Measurements from ENCODE around the gene PPOX. TPM values are rescaled to one million over a fixed set of nuclear protein-coding genes. Genes with fewer than 3 reads are reported as not detected.

The PPOX gene
- total RNA-seq, 1 experiment from 2014 or later, result 15.3 TPM

DNA sequence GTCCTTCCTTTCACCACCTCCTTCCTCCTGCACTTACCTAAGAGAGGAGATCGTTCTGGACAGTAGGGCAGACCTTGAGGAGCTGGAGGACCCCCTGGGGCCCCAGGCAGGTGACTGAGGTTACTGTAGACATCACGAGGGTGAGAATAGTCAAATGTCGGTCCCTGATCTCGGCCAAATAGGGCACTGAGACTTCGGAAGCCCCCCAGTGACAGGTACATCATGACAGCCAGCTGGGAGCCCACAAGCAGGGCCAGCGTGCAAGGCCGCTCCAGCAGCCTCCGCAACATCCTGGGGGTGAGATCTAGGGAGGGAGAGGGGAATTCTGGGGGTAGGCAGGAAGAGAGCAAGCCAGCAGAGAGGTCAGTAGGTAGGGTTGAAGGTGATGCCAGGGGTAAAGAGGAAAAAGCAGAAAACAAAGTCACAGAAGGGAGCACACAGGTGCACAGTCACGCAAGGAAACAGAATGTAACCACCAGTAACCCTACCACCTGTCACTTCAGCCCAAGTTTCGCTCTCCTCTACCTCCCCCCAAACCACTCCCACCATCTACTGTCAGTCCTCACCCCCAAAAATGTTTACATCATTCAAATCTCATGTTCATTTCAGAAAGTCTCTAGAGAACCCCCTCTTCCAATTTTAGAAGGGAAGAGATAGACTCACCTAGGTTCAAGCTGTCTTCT is 9.7 kb downstream of the PPOX start:
- DNase-seq (ENCODE audit: low read depth), result no peak

DNA sequence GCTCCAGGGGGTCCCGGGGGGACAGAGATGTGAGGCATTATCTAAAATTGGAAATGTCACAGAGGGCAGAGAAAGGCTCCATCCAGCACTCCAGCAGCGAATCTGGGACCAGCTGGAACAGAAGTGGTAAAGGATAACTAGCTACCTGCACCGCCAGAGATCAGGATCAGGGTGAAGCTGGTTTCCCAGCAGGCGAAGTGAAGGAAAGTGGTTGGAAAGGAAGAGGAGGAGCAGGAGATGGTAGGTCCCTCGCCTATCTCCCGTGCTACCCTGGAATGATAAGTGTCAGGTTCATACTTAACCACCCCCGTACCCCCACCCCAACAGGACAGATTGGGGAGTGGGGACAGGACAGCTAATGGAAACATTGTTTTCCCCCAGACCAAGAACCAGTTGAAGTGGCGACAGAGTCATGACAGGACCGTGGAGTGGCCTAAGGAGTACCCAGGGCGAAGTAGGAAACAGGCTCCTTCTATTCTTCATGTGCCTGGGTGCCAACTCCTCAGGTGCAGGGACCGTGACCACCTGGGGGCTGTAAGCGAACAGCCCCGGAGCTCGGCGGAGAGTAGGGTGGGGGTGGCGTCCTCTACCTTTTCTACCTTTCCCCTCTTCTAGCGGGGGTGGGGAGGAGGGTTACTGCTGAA is 10.4 kb downstream of the PPOX start:
- DNase-seq (ENCODE audit: low read depth), result no peak

DNA sequence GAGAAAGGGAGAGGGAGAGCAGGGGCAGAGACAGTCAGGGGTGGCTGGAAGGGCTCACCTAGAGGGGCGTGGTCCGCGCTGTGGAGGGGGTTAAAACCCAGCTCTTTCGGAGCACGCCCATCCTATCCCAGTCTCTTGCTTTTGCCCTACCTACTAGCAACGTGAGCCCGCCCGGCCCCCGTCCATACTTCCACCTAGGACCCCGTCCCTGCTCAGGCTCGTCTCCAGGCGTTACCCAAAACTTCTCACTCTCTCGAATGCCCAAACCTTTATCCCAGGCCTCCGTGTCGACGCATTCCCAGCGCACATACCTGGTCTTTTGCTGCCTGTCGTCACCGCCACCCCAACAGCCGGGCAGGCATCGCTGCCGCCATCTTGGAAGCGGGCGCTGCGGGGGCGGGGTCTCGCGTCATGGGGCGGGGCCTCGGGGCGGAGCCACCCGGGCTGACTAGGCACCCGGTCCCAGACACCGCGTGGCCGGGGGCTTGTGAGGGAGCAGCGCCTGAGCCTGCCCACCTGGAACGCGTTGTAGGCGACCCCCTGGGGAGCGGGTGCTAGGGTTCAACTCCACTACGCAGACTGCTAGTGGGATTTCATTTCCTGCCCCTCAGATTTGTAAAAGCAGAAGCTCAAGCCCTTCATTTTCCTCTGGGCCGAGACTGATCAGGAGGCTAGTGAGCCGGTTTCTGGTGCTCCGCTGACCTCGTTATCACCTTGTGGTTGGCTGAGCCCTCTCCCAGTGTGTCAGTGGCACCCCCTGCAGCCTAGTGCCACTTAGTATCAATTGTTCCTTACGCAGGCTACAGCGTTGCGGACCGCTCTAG is 11.1 kb downstream of the PPOX start, which contains the start of gene B4GALT3:
Gene B4GALT3 (minus strand): TSS at position 396 of the 824 bp plus-strand sequence. CDS start 1,447 bp downstream, outside the sequence.
- peak; percentile 62 for DNase-seq (ENCODE audit: low read depth)

DNA sequence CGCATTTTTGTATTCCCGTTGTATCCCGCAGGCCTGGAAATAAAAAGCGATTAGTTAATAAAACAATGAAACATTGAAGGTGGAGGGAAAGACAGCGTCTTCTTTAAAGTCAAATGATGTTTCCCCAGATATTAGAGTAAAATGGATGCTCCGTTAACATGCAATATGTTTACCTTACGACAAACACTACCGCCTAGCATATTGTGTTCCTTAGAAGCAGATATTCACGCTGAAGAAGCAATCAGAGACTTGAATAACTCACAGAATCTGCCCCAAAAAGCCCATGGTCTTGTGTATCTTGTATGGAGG is 11.7 kb downstream of the PPOX start:
- no peak for DNase-seq (ENCODE audit: low read depth)

DNA sequence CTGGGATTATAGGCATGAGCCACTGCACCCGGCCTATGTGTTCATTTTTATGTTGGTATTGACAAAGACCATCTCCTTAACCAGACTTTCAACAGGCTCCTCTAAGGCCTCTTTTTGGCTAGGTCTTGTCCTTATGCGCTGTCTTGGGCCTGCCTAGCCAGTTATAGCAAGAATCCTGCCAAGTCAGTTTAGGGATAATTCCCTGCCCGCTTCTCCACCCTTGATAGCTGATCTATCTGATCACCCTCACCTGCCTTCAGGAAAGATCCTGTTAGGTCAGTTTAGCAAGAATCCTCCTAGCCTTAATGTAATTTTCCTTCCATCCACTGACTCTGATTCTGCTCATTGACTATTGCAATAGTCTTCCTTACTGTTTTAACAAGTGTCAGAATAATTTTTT is 13.5 kb downstream of the PPOX start:
- no peak for DNase-seq (ENCODE audit: low read depth)

DNA sequence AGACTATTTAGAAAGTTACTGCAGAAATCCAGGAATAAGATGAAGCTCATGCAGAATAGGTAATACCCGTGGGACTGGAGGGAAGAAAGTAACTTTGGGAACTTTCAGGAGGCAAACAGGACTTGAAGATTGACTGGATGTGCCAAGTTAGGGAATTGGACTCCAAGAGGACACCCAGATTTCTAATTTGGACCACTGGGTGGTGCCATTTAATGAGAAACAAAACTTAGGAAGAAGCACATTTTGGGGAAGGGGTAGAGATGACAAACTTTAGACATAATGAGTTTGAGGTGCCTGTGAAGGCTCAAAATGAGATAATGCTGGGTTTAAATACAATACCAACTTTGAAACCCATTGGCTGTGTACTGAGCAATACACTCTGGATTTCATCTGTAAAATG is 14.4 kb downstream of the PPOX start:
- peak; percentile 55 for DNase-seq (ENCODE audit: low read depth)

DNA sequence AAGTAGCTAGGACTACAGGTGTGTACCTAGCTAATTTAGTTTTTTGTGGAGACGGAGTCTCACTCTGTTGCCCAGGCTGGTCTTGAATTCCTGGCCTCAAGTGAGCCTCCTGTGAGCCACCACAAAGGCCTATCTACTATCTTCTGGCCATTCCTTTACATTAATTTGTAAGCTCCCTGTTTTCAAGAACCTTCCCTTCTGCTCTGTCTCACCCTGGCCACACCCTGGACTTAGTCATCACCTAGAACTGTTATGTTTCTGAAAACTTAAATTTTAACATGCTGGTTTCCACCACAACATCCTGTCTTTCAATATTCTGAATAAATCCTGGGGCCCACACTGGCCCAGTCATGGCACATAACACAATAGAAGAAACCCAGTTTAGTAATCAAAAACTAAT is 16.0 kb downstream of the PPOX start:
- DNase-seq (ENCODE audit: low read depth), result peak; percentile 77

DNA sequence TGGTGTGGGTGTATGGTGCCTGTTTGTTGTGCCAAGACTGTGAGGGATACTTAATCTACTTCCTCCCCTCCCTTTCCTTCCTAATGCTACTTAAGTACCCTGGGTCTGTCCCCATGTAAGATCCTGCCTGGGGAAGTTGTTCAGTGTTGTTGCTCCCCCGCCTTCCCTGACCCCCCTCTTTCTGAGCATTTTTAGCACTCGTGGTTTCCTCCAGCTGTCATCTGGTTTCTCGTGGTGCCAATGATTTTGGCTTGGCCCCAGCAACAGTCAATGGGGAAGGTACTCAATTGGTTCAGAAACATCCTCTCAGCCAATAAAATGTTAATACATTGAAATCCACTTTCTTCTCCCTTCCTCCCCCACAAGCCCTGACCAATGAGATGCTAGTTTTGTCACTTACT is 19.1 kb downstream of the PPOX start:
- DNase-seq (ENCODE audit: low read depth), result peak; percentile 98

DNA sequence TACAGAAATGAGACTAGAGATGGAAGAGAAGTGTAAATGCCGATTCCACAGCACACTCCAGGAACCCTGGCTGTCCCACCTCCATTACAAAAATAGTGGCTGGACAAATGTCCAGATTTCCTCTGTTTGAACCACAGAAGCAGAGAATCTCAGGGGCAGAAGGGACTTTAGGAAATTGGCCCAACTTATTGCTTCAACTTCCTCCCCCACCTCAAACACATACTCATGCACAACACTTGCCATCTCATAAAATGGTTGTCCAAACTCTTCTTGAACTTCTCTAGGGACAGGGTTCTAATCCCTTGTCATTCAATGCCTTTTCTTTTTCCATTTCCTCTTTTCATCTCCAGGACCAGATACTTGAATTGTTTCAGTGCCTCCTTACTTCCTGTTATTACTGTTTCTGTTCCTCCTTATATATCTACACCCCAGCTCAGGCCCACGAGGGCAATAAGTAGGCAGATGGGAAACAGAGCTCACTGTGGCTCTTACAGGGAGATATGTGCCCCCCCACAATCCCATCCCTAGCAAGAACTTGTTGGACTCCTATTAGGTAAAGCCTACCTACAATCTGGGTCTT is 19.6 kb downstream of the PPOX start:
- no peak for DNase-seq (ENCODE audit: low read depth)

DNA sequence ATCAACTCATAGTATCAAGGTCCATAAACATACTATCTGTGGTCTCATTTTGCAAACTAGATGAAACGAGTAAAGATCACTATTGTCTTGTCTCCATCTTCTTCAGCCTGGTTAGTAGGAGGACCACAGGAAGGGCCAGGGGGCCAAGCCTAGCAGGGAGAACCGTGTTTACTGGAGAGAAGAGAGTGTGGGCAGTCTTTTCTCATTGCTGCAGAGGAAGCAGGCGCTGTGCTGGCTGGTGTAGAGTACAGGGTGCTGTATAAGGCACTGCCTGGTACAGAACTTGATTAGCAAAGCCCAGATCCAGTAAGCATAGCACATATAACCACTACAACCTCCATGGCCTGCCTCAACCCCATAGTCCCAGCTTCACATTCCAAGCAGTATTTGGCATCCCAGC is 21.1 kb downstream of the PPOX start:
- DNase-seq (ENCODE audit: low read depth), result no peak

DNA sequence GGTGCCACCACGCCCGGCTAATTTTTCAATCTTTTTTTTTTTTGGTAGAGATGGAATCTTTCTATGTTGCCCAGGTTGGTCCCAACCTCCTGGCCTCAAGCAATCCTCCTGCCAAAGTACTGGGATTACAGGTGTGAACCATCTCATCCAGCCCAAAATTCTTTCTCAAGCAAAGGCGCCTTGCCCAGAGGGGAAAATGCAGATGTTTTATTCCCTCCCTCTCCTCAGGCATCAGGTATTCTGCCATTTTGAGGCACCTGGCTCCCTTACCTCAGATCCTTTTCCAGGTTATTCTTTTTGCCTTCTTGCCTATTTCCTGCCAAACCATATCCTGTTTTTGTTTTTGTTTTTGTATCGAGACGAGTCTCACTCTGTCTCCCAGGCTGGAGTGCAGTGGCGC is 22.2 kb downstream of the PPOX start:
- no peak for DNase-seq (ENCODE audit: low read depth)

DNA sequence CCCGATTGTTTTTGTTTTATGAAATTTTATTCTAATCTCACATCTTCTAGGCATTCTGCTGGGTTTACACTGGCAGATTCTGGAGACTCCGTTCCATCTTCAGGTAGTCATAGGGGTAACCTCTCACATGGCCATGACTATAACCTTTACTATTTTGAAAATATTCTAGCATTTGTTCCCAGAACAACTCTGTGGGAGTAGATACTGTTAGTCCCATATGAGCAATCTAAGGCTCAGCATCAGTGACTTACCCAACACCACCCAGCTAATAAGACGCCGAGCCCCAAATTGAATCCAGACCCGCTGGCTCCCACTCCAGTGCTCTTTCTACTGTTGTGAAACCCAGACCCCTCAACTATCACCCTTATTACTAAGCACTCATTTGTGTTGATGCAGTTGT is 22.8 kb downstream of the PPOX start:
- DNase-seq (ENCODE audit: low read depth), result no peak

DNA sequence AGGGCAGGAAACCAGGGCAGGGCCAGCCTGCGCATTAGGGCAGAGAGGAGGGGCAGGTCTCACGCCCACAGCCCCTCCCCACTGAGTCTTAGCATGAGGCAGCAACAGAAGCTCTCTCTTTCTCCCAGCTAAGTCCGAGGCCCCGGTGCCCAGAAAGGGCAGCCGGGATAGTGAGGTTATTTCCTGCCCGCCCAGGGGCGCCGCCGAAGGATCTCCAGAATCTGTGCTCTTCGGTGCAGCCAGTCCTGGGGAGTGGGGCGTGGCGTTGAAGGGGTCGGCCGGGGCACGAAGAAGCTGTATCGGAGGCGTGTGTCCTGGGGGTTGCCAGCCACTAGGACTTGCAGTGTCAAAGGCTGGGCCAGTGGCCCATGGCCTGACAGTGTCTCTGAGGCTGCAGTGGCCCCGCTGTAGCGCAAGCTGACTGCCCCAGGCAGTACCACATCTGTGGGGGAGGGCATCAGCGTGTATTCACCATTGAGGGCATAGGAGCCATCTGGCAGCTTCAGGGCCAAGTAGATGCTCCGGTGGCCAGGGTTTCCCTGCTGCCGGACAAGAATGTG is 24.8 kb downstream of the PPOX start:
- DNase-seq (ENCODE audit: low read depth), result no peak

DNA sequence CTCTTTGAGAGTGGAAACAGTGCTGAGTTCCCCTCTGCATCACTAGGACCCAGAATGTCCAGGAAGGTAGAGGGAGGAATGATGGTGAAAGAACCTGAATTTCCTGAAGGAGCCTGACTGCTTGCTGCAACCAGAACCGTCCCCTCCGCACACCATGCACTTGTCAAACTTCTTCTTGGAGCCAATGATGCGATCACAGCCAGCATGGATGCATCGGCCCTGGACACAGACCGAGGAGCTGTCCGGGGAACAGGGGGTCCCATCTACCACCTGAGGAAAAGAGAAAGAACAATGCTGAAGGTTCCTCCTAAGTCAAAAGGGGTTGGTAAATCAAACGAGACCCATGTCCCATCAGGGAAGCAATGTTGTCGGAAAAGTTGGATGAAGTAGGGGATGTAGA is 25.7 kb downstream of the PPOX start:
- no peak for DNase-seq (ENCODE audit: low read depth)

DNA sequence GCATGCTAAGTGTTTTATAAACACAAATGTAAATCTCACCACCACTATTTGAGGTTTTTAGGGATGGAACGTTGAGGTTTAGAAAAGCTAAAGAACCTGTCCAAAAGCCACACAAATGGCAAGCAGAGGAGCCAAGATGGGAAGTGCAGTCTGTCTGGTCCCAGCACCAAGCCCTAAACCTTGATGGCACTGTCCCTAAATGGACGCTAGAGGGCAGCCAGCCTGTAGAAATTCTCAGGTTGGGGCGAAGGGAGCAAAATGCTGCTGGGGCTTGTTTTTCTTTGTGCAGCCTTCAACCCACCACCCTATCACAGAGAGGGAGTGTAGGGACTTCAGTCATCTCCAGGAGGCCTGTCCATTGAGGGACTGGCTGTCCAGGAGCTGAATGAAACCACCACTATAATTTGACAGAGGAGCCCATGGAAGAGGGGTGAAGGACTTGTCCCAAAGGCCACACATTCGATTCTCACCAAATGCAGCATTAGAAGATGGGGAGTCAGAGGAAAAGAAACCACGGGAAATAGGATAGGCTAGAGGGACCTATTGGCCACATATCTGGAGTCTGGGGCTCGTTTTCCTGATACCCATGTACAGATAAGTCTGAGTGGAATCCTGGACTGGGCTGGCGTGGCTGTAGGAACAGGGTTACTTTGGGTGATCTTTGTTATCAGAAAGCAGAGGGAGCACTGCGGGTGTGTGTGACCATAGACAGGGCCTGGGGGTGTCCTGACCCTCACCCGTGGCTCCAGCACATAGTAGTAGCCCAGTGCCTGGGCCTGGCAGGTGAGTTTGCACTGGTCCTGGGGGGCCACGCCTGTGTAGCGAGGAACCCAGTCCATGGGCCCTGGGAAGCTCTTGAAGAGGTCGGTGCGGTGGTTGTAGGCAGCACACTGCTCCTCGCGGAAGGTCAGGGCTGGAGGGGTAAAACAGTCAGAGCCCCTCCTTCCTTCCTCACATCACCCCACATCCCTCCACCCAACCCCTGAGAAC is 26.5 kb downstream of the PPOX start:
- peak; percentile 75 for DNase-seq (ENCODE audit: low read depth)

DNA sequence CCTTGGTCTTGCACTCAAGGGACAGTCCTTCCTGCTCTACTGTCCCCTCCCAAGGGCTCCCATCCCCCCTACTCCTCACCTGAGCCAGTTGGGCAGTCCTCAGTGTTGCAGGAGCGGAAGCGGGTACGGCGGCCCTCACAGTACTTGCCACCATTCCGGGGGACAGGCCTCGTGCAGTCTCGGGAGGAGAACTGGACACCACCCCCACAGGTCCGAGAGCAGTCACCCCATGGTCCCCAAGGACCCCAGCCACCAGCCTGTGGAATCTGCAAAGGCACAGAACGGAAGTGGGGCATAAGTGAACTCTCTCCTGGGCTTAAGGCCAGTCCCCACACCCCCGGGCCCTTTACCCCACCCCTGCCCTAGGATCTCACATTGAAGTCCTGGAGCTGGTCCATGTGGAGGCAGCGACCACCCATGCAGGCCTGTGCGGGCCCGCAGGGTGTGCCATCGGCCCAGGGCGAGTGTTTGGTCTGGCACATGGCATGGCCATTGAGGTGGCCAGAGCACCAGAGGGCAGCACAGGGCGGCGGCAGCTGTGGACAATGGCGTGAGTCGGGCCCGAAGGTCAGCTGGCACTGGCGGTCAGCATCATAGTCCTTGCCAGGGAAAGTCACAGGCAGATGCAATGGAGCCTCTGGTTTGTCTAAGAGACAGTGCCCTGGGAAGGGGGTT is 27.5 kb downstream of the PPOX start:
- DNase-seq (ENCODE audit: low read depth), result peak; percentile 78

DNA sequence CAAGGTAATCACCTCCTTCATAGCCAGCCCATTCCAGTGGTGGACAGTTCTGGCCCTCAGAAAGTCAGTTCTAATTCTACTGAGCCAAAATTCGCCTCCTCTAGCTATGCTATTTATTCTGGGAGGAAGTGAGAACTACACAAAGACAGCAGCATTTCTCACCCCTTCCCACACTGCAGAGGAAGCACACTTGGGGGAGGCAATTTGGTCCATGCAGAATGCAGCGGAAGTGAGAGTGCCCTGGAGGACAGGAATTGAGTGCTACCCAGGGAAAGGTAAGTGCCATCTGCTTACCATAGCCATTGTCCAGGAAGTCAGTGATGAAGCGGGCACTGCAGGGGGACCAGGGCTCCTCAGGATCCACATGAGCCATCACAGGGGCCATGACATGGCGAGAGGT is 28.9 kb downstream of the PPOX start:
- DNase-seq (ENCODE audit: low read depth), result no peak

DNA sequence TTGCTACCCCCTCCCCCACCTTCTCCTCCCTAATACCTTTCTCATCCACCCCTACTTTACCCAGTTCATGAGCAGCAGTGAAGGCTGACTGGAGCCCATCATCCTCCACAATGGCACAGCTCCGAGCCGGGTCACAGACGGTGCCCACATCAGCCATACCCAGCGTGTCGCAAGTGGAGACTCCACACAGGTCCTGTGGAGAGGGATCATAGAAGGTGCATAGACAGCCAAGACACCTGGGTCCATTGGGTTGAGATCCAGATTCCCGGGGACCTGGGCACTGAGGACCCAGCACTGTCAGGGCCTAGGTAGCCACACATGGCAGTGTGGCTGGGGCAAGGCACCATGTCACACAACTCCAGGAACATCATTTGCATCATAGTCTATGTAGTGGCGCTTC is 29.9 kb downstream of the PPOX start:
- no peak for DNase-seq (ENCODE audit: low read depth)

DNA sequence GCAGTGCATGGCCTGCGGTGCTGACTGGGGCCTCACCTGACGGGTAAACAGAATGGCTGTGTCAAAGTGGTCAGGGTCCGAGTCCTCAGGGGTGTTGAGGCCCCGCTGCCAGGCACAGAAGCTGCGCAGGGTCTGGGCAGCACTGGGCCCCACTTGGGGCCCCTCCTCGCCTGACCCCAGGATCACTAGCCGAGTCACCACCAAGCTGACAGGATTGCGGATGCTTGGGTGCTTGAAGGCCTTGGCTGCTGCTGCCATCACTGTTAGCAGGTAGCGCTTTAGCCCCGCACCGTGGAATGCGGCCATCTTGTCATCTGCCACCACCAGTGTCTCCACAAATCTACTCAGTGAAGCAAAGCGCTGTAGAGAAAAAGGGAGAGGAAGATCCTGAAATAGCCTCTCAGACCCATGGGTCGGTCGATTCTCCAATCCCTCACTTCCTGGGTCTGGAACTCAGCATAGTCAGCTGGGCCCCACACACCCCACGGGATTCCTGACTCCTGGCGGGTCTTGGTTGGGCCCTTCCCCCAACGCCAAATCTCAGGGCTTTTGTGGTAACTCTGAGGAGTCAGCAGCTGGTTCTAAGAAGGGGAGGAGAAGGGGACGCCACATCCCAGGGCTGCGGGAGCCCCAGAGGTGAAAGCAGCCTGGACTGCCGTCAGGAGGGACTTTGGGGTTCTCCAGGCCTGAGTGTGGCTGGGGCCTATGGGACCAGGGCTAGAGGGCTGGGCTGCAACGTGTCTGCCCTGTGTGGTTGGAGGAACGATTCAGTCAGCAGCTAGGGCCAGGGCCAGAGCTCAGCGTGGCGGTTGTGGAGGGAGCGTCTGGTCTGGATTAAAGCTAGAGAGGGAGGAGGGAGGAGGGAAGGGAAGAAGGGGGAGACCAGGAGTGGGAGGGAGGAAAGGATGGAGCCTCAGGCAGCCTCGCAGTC is 30.6 kb downstream of the PPOX start:
- DNase-seq (ENCODE audit: low read depth), result peak; percentile 66

All from LHCN-M2 (cell line).